ENCODE results near the gene YIPF3.

Gene YIPF3

GRCh38 chr6:43532201-43532600 lies 15.5 kb upstream of the YIPF3 start:
- no peak overlapping the region for H3K4me3 ChIP-seq
- TF ChIP-seq, protein P1, sequence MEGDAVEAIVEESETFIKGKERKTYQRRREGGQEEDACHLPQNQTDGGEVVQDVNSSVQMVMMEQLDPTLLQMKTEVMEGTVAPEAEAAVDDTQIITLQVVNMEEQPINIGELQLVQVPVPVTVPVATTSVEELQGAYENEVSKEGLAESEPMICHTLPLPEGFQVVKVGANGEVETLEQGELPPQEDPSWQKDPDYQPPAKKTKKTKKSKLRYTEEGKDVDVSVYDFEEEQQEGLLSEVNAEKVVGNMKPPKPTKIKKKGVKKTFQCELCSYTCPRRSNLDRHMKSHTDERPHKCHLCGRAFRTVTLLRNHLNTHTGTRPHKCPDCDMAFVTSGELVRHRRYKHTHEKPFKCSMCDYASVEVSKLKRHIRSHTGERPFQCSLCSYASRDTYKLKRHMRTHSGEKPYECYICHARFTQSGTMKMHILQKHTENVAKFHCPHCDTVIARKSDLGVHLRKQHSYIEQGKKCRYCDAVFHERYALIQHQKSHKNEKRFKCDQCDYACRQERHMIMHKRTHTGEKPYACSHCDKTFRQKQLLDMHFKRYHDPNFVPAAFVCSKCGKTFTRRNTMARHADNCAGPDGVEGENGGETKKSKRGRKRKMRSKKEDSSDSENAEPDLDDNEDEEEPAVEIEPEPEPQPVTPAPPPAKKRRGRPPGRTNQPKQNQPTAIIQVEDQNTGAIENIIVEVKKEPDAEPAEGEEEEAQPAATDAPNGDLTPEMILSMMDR (IDR thresholded peaks at IDR 0.05): no peak
- H3K27ac ChIP-seq: no peak overlapping the region
- no peak for DNase-seq (ENCODE audit: low spot score)

- no peak for DNase-seq (ENCODE audit: low spot score)
- H3K27ac ChIP-seq: no peak overlapping the region
- TF ChIP-seq, protein P1 (IDR thresholded peaks at IDR 0.05): no peak
- no peak overlapping the region for H3K4me3 ChIP-seq
Observed at GRCh38 chr6:43524483-43524961, 7.8 kb upstream of the YIPF3 start.

- Histone ChIP-seq H3K27ac (no peak overlapping the region), H3K4me3 (no peak overlapping the region)
- no peak for DNase-seq (ENCODE audit: low spot score)
- TF ChIP-seq, protein P1 (IDR thresholded peaks at IDR 0.05): no peak
Observed at GRCh38 chr6:43523284-43523683, 6.6 kb upstream of the YIPF3 start.

- TF ChIP-seq, protein P1 (IDR thresholded peaks at IDR 0.05): no peak
- Histone ChIP-seq H3K27ac (no peak overlapping the region), H3K4me3 (no peak overlapping the region)
- DNase-seq (ENCODE audit: low spot score): no peak
Observed at GRCh38 chr6:43522547-43523261, 6.0 kb upstream of the YIPF3 start.

- Histone ChIP-seq H3K4me3 (no peak overlapping the region), H3K27ac (no peak overlapping the region)
- no peak for DNase-seq (ENCODE audit: low spot score)
- TF ChIP-seq, protein P1 (IDR thresholded peaks at IDR 0.05): no peak
Observed at GRCh38 chr6:43521836-43522235, 5.1 kb upstream of the YIPF3 start.

GRCh38 chr6:43520097-43520496 lies 3.4 kb upstream of the YIPF3 start:
- TF ChIP-seq, protein P1 (IDR thresholded peaks at IDR 0.05): no peak
- DNase-seq (ENCODE audit: low spot score): no peak
- Histone ChIP-seq H3K27ac (no peak overlapping the region), H3K4me3 (no peak overlapping the region)

Data from coronary artery (tissue), 2 donors.